Measurements from ENCODE around the gene RALGAPA2. TPM values are rescaled to one million over a fixed set of nuclear protein-coding genes. Genes with fewer than 3 reads are reported as not detected.

Gene RALGAPA2
- total and polyA plus RNA-seq, 3 donors from 2014 or later = 26.9 to 61.5 (median 59.2) TPM

- DNase-seq = no peak
- Histone ChIP-seq H3K36me3 (ENCODE audit: low read depth, missing control alignments) (no peaks in the 10 kb centered on the region), H3K4me3 (no peak overlapping the region), H3K27ac (no peak overlapping the region), H3K9me3 (no peaks in the 10 kb centered on the region), H3K27me3 (no peaks in the 10 kb centered on the region), H3K4me1 (no peaks in the 10 kb centered on the region)
- no peak for TF ChIP-seq CTCF (IDR thresholded peaks at IDR 0.05)
- TF ChIP-seq POLR2A (IDR thresholded peaks at IDR 0.05) = no peak
- 62 to 86% methylated on average over 14 of the region's 14 CpGs for WGBS, 2 donors
- intact Hi-C loops (cut with DNase I; ENCODE audit: low total_unique reads) = no loop called here
These were observed 219.7 kb downstream of the RALGAPA2 start for GRCh38 chr20:20492521-20493332.

- TF ChIP-seq POLR2A (IDR thresholded peaks at IDR 0.05) (no peak), CTCF (IDR thresholded peaks at IDR 0.05) (no peak)
- Histone ChIP-seq H3K36me3 (ENCODE audit: low read depth, missing control alignments) (no peaks in the 10 kb centered on the region), H3K27me3 (no peaks in the 10 kb centered on the region), H3K4me1 (no peaks in the 10 kb centered on the region), H3K9me3 (no peaks in the 10 kb centered on the region), H3K27ac (no peak overlapping the region), H3K4me3 (no peak overlapping the region)
- 95% methylated on average over 5 of the region's 5 CpGs for WGBS, 2 donors
- no peak for DNase-seq
- intact Hi-C loops (cut with DNase I; ENCODE audit: low total_unique reads) = no loop called here
These were observed 220.6 kb downstream of the RALGAPA2 start for GRCh38 chr20:20491784-20492264.

GRCh38 chr20:20491110-20491783 lies 221.2 kb downstream of the RALGAPA2 start:
- no peak for DNase-seq
- Histone ChIP-seq H3K27ac (no peak overlapping the region), H3K4me3 (no peak overlapping the region), H3K36me3 (ENCODE audit: low read depth, missing control alignments) (no peaks in the 10 kb centered on the region), H3K27me3 (no peaks in the 10 kb centered on the region), H3K9me3 (no peaks in the 10 kb centered on the region), H3K4me1 (no peaks in the 10 kb centered on the region)
- TF ChIP-seq CTCF (IDR thresholded peaks at IDR 0.05) (no peak), POLR2A (IDR thresholded peaks at IDR 0.05) (no peak)
- 90 to 93% methylated on average over 5 of the region's 5 CpGs for WGBS, 2 donors
- intact Hi-C loops (cut with DNase I; ENCODE audit: low total_unique reads) = no loop called here

GRCh38 chr20:20490673-20491072 lies 221.8 kb downstream of the RALGAPA2 start:
- intact Hi-C loops (cut with DNase I; ENCODE audit: low total_unique reads) = no loop called here
- WGBS, 2 donors = 98 to 100% methylated on average over 3 of the region's 3 CpGs
- no peaks in the 10 kb centered on the region for H3K36me3 ChIP-seq (ENCODE audit: low read depth, missing control alignments)
- no peaks in the 10 kb centered on the region for H3K4me1 ChIP-seq
- no peak for TF ChIP-seq CTCF (IDR thresholded peaks at IDR 0.05)
- TF ChIP-seq POLR2A (IDR thresholded peaks at IDR 0.05) = no peak
- no peak overlapping the region for H3K27ac ChIP-seq
- no peak for DNase-seq
- H3K27me3 ChIP-seq = no peaks in the 10 kb centered on the region
- no peak overlapping the region for H3K4me3 ChIP-seq
- no peaks in the 10 kb centered on the region for H3K9me3 ChIP-seq

Data from testis (tissue), 3 donors.